ENCODE results near the gene GATA2.

- TF ChIP-seq CTCF (IDR thresholded peaks at IDR 0.05) (no peak), TCF7L2 (IDR thresholded peaks at IDR 0.05; ENCODE audit: low read depth, low read length) (no peak)
Measured at GRCh38 chr3:128496602-128497304, 3.8 kb upstream of the GATA2 start.

Measured in Panc1 (cell line).